ENCODE data around the gene IDI2. TPM values are rescaled to one million over a fixed set of nuclear protein-coding genes. Genes with fewer than 3 reads are reported as not detected.

IDI2 gene
- total RNA-seq, 2 experiments from 2014 or later: not detected

DNA sequence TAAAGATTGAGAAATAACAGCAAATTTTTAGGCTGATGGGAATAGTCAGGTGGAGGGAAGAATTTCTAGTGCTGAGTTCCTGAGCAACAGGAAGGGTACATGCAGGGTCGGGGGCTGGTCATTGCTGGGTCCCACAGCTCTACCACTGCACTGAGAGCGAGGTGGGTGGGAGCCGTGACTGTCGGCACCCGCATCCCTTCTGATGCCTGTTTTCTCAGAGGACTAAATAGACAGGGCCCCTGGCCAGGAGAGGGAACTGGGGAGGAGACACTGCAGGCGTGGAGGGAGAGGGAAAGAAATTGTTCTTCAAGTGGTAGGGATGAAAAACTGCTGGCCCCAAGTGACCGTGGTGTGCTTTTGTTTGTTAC is 30.1 kb downstream of the IDI2 start:
- intact Hi-C loops (cut with DNase I, micrococcal nuclease): no loop called here
- no peak overlapping the region for H3K4me3 Mint-ChIP-seq
- no peak for DNase-seq
- peaks cover 90% of the 10 kb centered on the region for H3K36me3 Mint-ChIP-seq (ENCODE audit: low read depth)
- Histone ChIP-seq H3K27ac (ENCODE audit: low read depth in 1 of 2, low read length in 2 of 2) (no peak overlapping the region), H3K4me3 (ENCODE audit: low read length) (no peak overlapping the region), H3K36me3 (ENCODE audit: insufficient read depth, low read length) (peaks cover 80% of the 10 kb centered on the region), H3K9me3 (ENCODE audit: control insufficient read depth in 1 of 2, insufficient read depth in 1 of 2, low read length in 2 of 2) (no peaks in the 10 kb centered on the region), H3K4me1 (ENCODE audit: insufficient read depth, low read length) (peaks cover 2% of the 10 kb centered on the region), H3K27me3 (ENCODE audit: control insufficient read depth in 1 of 2, insufficient read depth in 2 of 2, low read length in 2 of 2) (no peaks in the 10 kb centered on the region)
- no peak for ATAC-seq (ENCODE audit: poor library complexity)
- H3K27me3 Mint-ChIP-seq: no peaks in the 10 kb centered on the region
- H3K4me1 Mint-ChIP-seq (ENCODE audit: low read depth): peaks cover 9% of the 10 kb centered on the region
- TF ChIP-seq CTCF (IDR thresholded peaks at IDR 0.05): no peak
- ChIA-PET POLR2A (no interaction called here), CTCF (no interaction called here)
- no peaks in the 10 kb centered on the region for H3K9me3 Mint-ChIP-seq
- no peak overlapping the region for H3K27ac Mint-ChIP-seq

DNA sequence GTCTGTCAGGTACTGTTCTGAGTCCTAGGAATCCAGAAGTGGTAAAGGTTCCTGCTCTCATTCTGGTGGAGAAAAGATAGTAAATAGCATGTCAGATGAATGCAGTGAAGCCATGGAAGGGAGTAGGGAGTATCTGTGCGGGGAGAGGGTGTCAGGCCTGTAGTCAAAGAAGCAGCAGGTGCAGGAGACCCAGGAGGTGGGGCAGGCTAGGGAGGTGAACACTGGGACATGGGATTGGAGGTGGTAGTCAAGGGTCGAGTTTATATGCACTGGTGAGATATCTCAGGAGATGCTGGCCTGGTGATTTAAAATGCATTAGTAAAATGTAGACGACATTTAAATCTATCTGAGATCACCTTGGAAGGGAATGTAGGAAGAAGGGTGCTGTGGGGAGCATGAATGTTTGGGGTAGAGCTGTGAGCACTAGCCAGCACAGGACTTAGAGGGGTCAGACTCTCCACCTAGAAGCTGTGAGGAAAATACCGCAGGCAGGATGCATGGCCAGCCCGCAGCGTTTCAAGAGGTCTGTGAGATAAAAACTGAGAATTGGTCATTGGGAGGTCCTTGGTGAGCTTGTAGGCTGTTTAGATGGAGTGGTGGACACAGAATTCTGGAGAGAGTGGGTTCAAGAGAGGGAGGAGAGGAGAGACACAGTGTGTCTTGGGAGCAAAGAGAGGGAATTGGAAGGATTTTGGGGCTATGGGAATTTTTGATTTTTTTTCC is 30.7 kb downstream of the IDI2 start:
- Mint-ChIP-seq H3K36me3 (ENCODE audit: low read depth) (peaks cover 87% of the 10 kb centered on the region), H3K4me3 (no peak overlapping the region), H3K4me1 (ENCODE audit: low read depth) (peaks cover 15% of the 10 kb centered on the region), H3K27me3 (no peaks in the 10 kb centered on the region), H3K27ac (no peak overlapping the region), H3K9me3 (no peaks in the 10 kb centered on the region)
- no peak overlapping the region for H3K27ac ChIP-seq (ENCODE audit: low read depth in 1 of 2, low read length in 2 of 2)
- H3K36me3 ChIP-seq (ENCODE audit: insufficient read depth, low read length): peaks cover 76% of the 10 kb centered on the region
- POLR2A ChIA-PET: no interaction called here
- CTCF ChIA-PET: no interaction called here
- ATAC-seq (ENCODE audit: poor library complexity) (no peak), DNase-seq (no peak)
- no peak for TF ChIP-seq CTCF (IDR thresholded peaks at IDR 0.05)
- intact Hi-C loops (cut with DNase I, micrococcal nuclease): no loop called here
- no peaks in the 10 kb centered on the region for H3K27me3 ChIP-seq (ENCODE audit: control insufficient read depth in 1 of 2, insufficient read depth in 2 of 2, low read length in 2 of 2)
- H3K4me1 ChIP-seq (ENCODE audit: insufficient read depth, low read length): peaks cover 2% of the 10 kb centered on the region
- no peak overlapping the region for H3K4me3 ChIP-seq (ENCODE audit: low read length)
- no peaks in the 10 kb centered on the region for H3K9me3 ChIP-seq (ENCODE audit: control insufficient read depth in 1 of 2, insufficient read depth in 1 of 2, low read length in 2 of 2)

GRCh38 chr10:992871-993270 is 32.8 kb downstream of the IDI2 start:
- ChIA-PET POLR2A (no interaction called here), CTCF (no interaction called here)
- no peak overlapping the region for H3K27ac Mint-ChIP-seq

More at GRCh38 chr10:992871-993270, 32.8 kb downstream of the IDI2 start:
- TF ChIP-seq CTCF (IDR thresholded peaks at IDR 0.05): no peak
- DNase-seq (no peak), ATAC-seq (ENCODE audit: poor library complexity) (no peak)
- Histone ChIP-seq H3K4me1 (ENCODE audit: insufficient read depth, low read length) (peaks cover 15% of the 10 kb centered on the region), H3K27ac (ENCODE audit: low read depth in 1 of 2, low read length in 2 of 2) (no peak overlapping the region), H3K36me3 (ENCODE audit: insufficient read depth, low read length) (peaks cover 56% of the 10 kb centered on the region), H3K4me3 (ENCODE audit: low read length) (no peak overlapping the region), H3K27me3 (ENCODE audit: control insufficient read depth in 1 of 2, insufficient read depth in 2 of 2, low read length in 2 of 2) (no peaks in the 10 kb centered on the region), H3K9me3 (ENCODE audit: control insufficient read depth in 1 of 2, insufficient read depth in 1 of 2, low read length in 2 of 2) (no peaks in the 10 kb centered on the region)
- peaks cover 84% of the 10 kb centered on the region for H3K36me3 Mint-ChIP-seq (ENCODE audit: low read depth)
- intact Hi-C loops (cut with DNase I, micrococcal nuclease): no loop called here
- no peaks in the 10 kb centered on the region for H3K9me3 Mint-ChIP-seq
- H3K27me3 Mint-ChIP-seq: no peaks in the 10 kb centered on the region
- peaks cover 34% of the 10 kb centered on the region for H3K4me1 Mint-ChIP-seq (ENCODE audit: low read depth)
- peak overlapping the region; percentile 42 for H3K4me3 Mint-ChIP-seq

Measured in CD4-positive, alpha-beta T cell (primary cell).